Right lobe of liver (tissue), 4 donors: Measurements from ENCODE around the gene TREML1.

ENCODE experiments used
- POLR2A ChIP-seq: fragments of 450-650 bp; IDR thresholded peaks from one replicate; pipeline ENCODE4 v1.6.1; 2017; ENCODE audit warnings: antibody characterized with exemption, mild to moderate bottlenecking
- TF ChIP-seq, protein P1 (sequence below), 4 donors: fragments of 200-600 bp in 3 of 4; fragments of 450-650 bp in 1 of 4; IDR thresholded peaks; one replicate each; pipeline versions ENCODE4 v1.5.1 to v1.8.0; 2016 to 2022; ENCODE audit warnings: antibody characterized with exemption in 4 of 4, mild to moderate bottlenecking in 2 of 4
- donor health status: DM: no; HTN: no; CAD: no.
- donor health status: DM: no; HTN: no; CAD: no.
- donor health status: DM: no; HTN: yes; CAD: no.

DNA sequence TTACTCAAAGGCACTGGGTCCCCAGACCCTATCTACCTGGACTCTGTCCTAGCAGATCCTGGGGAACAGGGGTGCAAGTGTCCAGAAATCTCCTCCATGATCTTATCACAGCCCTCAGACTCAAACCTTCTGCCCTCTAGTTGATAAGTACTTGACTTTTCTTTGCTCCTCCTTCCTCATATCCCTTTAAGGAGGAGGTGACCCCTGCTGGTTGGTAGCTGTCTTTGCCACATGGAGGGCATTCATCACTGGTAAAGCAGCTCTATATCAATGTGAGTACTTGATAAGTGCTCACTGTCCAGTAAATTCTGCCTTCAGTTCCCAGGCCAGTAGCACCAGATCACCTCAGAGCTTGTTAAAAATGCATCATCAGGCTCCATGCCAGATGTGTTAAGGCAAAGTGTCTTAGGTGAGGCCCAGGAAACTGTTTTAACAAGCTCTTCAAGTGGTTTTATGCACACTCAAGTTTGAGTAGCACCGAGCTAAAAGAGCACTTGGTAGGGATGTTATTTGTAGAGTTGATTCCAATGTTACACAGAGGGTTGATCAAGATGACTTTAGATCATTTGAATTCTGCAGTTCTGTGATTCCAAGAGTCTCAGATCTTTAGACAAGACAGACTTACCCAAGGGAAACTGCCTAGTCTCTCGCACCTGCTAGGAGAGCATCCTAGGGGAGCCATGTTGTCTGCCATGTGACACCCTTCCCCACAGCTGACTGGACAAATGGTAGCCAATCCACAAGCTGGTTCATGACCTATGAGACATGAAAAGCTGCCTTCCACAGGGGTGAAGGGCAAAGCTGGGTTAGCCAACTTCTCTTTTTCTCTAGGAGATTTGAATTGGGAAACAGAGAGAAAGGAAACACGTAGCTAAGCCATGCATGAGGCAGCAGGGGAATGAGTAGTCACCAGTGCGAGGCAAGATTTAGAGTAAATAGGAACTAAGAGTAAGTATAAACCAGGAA is 28.2 kb upstream of the TREML1 start:
- TF ChIP-seq, protein P1, sequence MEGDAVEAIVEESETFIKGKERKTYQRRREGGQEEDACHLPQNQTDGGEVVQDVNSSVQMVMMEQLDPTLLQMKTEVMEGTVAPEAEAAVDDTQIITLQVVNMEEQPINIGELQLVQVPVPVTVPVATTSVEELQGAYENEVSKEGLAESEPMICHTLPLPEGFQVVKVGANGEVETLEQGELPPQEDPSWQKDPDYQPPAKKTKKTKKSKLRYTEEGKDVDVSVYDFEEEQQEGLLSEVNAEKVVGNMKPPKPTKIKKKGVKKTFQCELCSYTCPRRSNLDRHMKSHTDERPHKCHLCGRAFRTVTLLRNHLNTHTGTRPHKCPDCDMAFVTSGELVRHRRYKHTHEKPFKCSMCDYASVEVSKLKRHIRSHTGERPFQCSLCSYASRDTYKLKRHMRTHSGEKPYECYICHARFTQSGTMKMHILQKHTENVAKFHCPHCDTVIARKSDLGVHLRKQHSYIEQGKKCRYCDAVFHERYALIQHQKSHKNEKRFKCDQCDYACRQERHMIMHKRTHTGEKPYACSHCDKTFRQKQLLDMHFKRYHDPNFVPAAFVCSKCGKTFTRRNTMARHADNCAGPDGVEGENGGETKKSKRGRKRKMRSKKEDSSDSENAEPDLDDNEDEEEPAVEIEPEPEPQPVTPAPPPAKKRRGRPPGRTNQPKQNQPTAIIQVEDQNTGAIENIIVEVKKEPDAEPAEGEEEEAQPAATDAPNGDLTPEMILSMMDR (IDR thresholded peaks at IDR 0.05) = peak; percentile 43 to 65 (median 59)
- no peak for TF ChIP-seq POLR2A
